ENCODE results near the gene GRIK5.

DNA sequence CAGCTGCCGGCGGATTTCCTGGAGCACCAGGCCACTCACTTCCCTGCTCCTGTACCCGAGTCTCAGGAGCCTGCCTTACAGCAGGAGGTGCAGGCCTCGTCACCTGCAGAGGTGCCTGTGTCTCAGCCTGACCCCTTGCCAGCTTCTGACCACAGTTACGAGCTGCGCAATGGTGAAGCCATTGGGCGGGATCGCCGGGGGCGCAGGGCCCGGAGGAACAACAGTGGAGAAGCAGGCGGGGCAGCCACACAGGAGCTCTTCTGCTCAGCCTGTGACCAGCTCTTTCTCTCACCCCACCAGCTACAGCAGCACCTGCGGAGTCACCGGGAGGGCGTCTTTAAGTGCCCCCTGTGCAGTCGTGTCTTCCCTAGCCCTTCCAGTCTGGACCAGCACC lies 9.3 kb upstream of the GRIK5 start:
- TF ChIP-seq, protein P1, sequence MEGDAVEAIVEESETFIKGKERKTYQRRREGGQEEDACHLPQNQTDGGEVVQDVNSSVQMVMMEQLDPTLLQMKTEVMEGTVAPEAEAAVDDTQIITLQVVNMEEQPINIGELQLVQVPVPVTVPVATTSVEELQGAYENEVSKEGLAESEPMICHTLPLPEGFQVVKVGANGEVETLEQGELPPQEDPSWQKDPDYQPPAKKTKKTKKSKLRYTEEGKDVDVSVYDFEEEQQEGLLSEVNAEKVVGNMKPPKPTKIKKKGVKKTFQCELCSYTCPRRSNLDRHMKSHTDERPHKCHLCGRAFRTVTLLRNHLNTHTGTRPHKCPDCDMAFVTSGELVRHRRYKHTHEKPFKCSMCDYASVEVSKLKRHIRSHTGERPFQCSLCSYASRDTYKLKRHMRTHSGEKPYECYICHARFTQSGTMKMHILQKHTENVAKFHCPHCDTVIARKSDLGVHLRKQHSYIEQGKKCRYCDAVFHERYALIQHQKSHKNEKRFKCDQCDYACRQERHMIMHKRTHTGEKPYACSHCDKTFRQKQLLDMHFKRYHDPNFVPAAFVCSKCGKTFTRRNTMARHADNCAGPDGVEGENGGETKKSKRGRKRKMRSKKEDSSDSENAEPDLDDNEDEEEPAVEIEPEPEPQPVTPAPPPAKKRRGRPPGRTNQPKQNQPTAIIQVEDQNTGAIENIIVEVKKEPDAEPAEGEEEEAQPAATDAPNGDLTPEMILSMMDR (IDR thresholded peaks at IDR 0.05; ENCODE audit: low read depth, low read length, poor library complexity, severe bottlenecking) = no peak
- no peak for TF ChIP-seq EZH2phosphoT487 (IDR thresholded peaks at IDR 0.05; ENCODE audit: borderline replicate concordance, low read length)

Measured in DOHH2 (cell line).